CD14-positive monocyte (primary cell): Measurements from ENCODE around the gene GATAD2A. TPM values are rescaled to one million over a fixed set of nuclear protein-coding genes. Genes with fewer than 3 reads are reported as not detected.
A peak's percentile ranks its signal among the peaks of the same experiment; 100 is the strongest.

Experiments used
- DNase-seq, 3 donors: peaks; one replicate each; pipeline ENCODE4 v3.0.0-alpha.2; 2011 to 2022
- H2AFZ ChIP-seq: 2 replicates; pipeline ENCODE4 v1.6.0; 2012; ENCODE audit warnings: mild to moderate bottlenecking, low read depth, low read length, inconsistent platforms; ENCODE audit not compliant: insufficient read depth, poor library complexity, severe bottlenecking
- H3K27ac ChIP-seq, 2 donors: 1 replicate in 1 of 2; 2 replicates in 1 of 2; pipeline ENCODE4 v1.5.1; 2012 to 2013; ENCODE audit warnings: low read length in 2 of 2, control low read depth in 1 of 2, inconsistent platforms in 1 of 2, low read depth in 1 of 2, mild to moderate bottlenecking in 1 of 2
- H3K27me3 ChIP-seq, 2 donors: one replicate each; pipeline versions ENCODE4 v1.6.0 to v1.6.1; 2011 to 2013; ENCODE audit warnings: low read length in 2 of 2; ENCODE audit not compliant: control insufficient read depth in 2 of 2, insufficient read depth in 2 of 2
- H3K36me3 ChIP-seq, 2 donors: replicated peaks in 1 of 2; 1 replicate in 1 of 2; 2 replicates in 1 of 2; pipeline versions ENCODE4 v1.5.1 to v1.6.1; 2012 to 2013; ENCODE audit warnings: low read length in 2 of 2, control low read depth in 1 of 2, inconsistent platforms in 1 of 2, mild to moderate bottlenecking in 1 of 2; ENCODE audit not compliant: insufficient read depth in 2 of 2, control insufficient read depth in 1 of 2
- H3K4me1 ChIP-seq, 2 donors: 1 replicate in 1 of 2; 2 replicates in 1 of 2; pipeline versions ENCODE4 v1.5.1 to v1.6.1; 2012 to 2013; ENCODE audit warnings: low read length in 2 of 2, control low read depth in 1 of 2, inconsistent platforms in 1 of 2, mild to moderate bottlenecking in 1 of 2, moderate library complexity in 1 of 2; ENCODE audit not compliant: insufficient read depth in 2 of 2, control insufficient read depth in 1 of 2
- H3K4me2 ChIP-seq: replicated peaks from 2 replicates; pipeline ENCODE3; 2012; ENCODE audit warnings: low read length, moderate library complexity, mild to moderate bottlenecking; ENCODE audit not compliant: poor library complexity, severe bottlenecking; ENCODE audit errors: extremely low read depth
- H3K4me3 ChIP-seq, 3 experiments: fragments of 200-600 bp in 1 of 3; sonication (generic) in 1 of 3; replicated peaks in 1 of 3; 1 replicate in 2 of 3; 2 replicates in 1 of 3; pipeline ENCODE4 v1.5.1; 2011 to 2013; ENCODE audit warnings: low read length in 3 of 3, mild to moderate bottlenecking in 3 of 3, control low read depth in 2 of 3, low read depth in 2 of 3, inconsistent platforms in 1 of 3, moderate library complexity in 1 of 3
- H3K79me2 ChIP-seq: 2 replicates; pipeline ENCODE4 v1.6.0; 2012; ENCODE audit warnings: mild to moderate bottlenecking, control low read depth, inconsistent platforms, low read length, moderate library complexity; ENCODE audit not compliant: insufficient read depth
- H3K9ac ChIP-seq: 2 replicates; pipeline ENCODE4 v1.6.0; 2017; ENCODE audit warnings: low read length, mild to moderate bottlenecking; ENCODE audit not compliant: insufficient read depth, poor library complexity, severe bottlenecking
- H3K9me3 ChIP-seq, 2 donors: replicated peaks in 1 of 2; 1 replicate in 1 of 2; 2 replicates in 1 of 2; pipeline versions ENCODE4 v1.5.1 to v1.6.1; 2012 to 2013; ENCODE audit warnings: low read length in 2 of 2, control low read depth in 1 of 2; ENCODE audit not compliant: control insufficient read depth in 1 of 2, insufficient read depth in 1 of 2
- H4K20me1 ChIP-seq: 2 replicates; pipeline ENCODE4 v1.6.0; 2012; ENCODE audit warnings: mild to moderate bottlenecking, low read length, control low read depth, moderate library complexity; ENCODE audit not compliant: insufficient read depth
- H3K27ac Mint-ChIP-seq, 7 donors: one replicate each; pipeline ENCODE4 v1.8.0; 2020; ENCODE audit warnings: mild to moderate bottlenecking in 7 of 7, mixed read lengths in 7 of 7, moderate library complexity in 6 of 7, inconsistent platforms in 2 of 7
- H3K27me3 Mint-ChIP-seq, 3 donors: one replicate each; pipeline ENCODE4 v1.8.0; 2021 to 2022; ENCODE audit warnings: low read depth in 3 of 3, mild to moderate bottlenecking in 3 of 3, mixed read lengths in 3 of 3, moderate library complexity in 3 of 3, inconsistent platforms in 1 of 3
- H3K36me3 Mint-ChIP-seq, 2 donors: one replicate each; pipeline ENCODE4 v1.8.0; 2020; ENCODE audit warnings: mixed read lengths in 2 of 2, inconsistent platforms in 1 of 2, mild to moderate bottlenecking in 1 of 2
- H3K4me1 Mint-ChIP-seq: one replicate; pipeline ENCODE4 v1.8.0; 2020; ENCODE audit warnings: mild to moderate bottlenecking, mixed read lengths
- H3K4me3 Mint-ChIP-seq, 2 donors: one replicate each; pipeline ENCODE4 v1.8.0; 2020; ENCODE audit warnings: mild to moderate bottlenecking in 2 of 2, mixed read lengths in 2 of 2, moderate library complexity in 1 of 2
- H3K9me3 Mint-ChIP-seq, 7 donors: one replicate each; pipeline ENCODE4 v1.8.0; 2020 to 2022; ENCODE audit warnings: mixed read lengths in 7 of 7, mild to moderate bottlenecking in 6 of 7, moderate library complexity in 6 of 7, inconsistent platforms in 2 of 7
- CTCF ChIP-seq: fragments of 200-600 bp; IDR thresholded peaks from one replicate; pipeline ENCODE4 v1.8.0; 2022; ENCODE audit warnings: antibody characterized with exemption, mild to moderate bottlenecking
- WGBS: methylation state at CpG from one replicate; pipeline ENCODE4 v1.1.5; 2013; ENCODE audit warnings: missing lambda C conversion rate; ENCODE audit not compliant: insufficient coverage; 5-methylcytosine and 5-hydroxymethylcytosine counted together
- intact Hi-C, 2 donors: fragments of 100-400 bp; cut with micrococcal nuclease; formaldehyde crosslinking; loops; one replicate each; pipeline versions ENCODE4 v1.15.0 to v1.15.1; 2023
- polyA plus RNA-seq, 3 donors: library from polyadenylated mRNA; depleted of rRNA in 1 of 3; unstranded in 2 of 3; stranded (reverse) in 1 of 3; fragments of 300-500 nt in 2 of 3; fragments of >200 nt in 1 of 3; fragmentation: Illumina TruSeq in 2 of 3; gene quantifications; 1 replicate in 2 of 3; 2 replicates in 1 of 3; pipeline ENCODE4 v1.2.3, GENCODE V29; 2012 to 2021

The GATAD2A gene
- polyA plus RNA-seq, 3 donors = 8.0 to 35.9 (median 8.7) TPM

GRCh38 chr19:19468424-19469050 is 63.1 kb downstream of the GATAD2A start:
- peaks cover 31 to 44% (median 37%) of the 10 kb centered on the region in 7 donors for H3K9me3 Mint-ChIP-seq
- no peaks in the 10 kb centered on the region for H3K27me3 Mint-ChIP-seq
- Histone ChIP-seq H3K4me1 (peaks cover 22 to 27% of the 10 kb centered on the region in 2 donors), H3K27ac (no peak overlapping the region), H3K9ac (no peak overlapping the region), H3K9me3 (peaks cover 33 to 41% of the 10 kb centered on the region in 2 donors), H3K27me3 (no peaks in the 10 kb centered on the region), H4K20me1 (peaks cover 14% of the 10 kb centered on the region), H2AFZ (no peak overlapping the region), H3K79me2 (peaks cover 77% of the 10 kb centered on the region), H3K36me3 (peaks cover 22 to 63% of the 10 kb centered on the region in 2 donors), H3K4me2 (no peak overlapping the region), H3K4me3 (peak overlapping the region in 1 of 3 experiments; percentile 6)
- TF ChIP-seq CTCF = no peak
- peak overlapping the region in 1 of 7 donors; percentile 19 for H3K27ac Mint-ChIP-seq
- H3K4me3 Mint-ChIP-seq = no peak overlapping the region
- peaks cover 32% of the 10 kb centered on the region for H3K4me1 Mint-ChIP-seq
- intact Hi-C loops = no loop called here
- H3K36me3 Mint-ChIP-seq = peaks cover 59 to 67% of the 10 kb centered on the region in 2 donors
- WGBS = 100% methylated on average over 1 of the region's 2 CpGs
- no peak for DNase-seq

- peaks cover 29% of the 10 kb centered on the region for H3K4me1 Mint-ChIP-seq
- 14% methylated on average over 2 of the region's 3 CpGs for WGBS
- Histone ChIP-seq H3K79me2 (peaks cover 77% of the 10 kb centered on the region), H3K36me3 (peaks cover 27 to 66% of the 10 kb centered on the region in 2 donors), H3K9ac (no peak overlapping the region), H3K4me1 (peaks cover 17 to 22% of the 10 kb centered on the region in 2 donors), H3K27ac (peak overlapping the region; percentile 61 to 77), H3K27me3 (no peaks in the 10 kb centered on the region), H3K9me3 (peaks cover 33 to 37% of the 10 kb centered on the region in 2 donors), H3K4me3 (peak overlapping the region in 1 of 3 experiments; percentile 29), H3K4me2 (peak overlapping the region; percentile 4), H2AFZ (no peak overlapping the region), H4K20me1 (peaks cover 23% of the 10 kb centered on the region)
- no peaks in the 10 kb centered on the region for H3K27me3 Mint-ChIP-seq
- peak overlapping the region; percentile 66 to 90 (median 83) for H3K27ac Mint-ChIP-seq
- peaks cover 56 to 65% of the 10 kb centered on the region in 2 donors for H3K36me3 Mint-ChIP-seq
- H3K9me3 Mint-ChIP-seq = peaks cover 27 to 43% (median 33%) of the 10 kb centered on the region in 7 donors
- no peak for TF ChIP-seq CTCF
- peak in 2 of 3 donors; percentile 44 to 63 for DNase-seq
- no peak overlapping the region for H3K4me3 Mint-ChIP-seq
- intact Hi-C loops = no loop called here
These were observed 65.1 kb downstream of the GATAD2A start for GRCh38 chr19:19470579-19470978.
